SH-SY5Y (cell line): ENCODE measurements around the gene ARL3.

Source experiments
- GATA2 ChIP-seq: IDR thresholded peaks from 2 replicates; pipeline ENCODE4 v1.6.1; 2011; ENCODE audit warnings: mild to moderate bottlenecking, low read depth, low read length
- GATA3 ChIP-seq: IDR thresholded peaks from 2 replicates; pipeline ENCODE4 v1.6.1; 2011; ENCODE audit warnings: low read depth, mild to moderate bottlenecking, low read length, moderate library complexity

DNA sequence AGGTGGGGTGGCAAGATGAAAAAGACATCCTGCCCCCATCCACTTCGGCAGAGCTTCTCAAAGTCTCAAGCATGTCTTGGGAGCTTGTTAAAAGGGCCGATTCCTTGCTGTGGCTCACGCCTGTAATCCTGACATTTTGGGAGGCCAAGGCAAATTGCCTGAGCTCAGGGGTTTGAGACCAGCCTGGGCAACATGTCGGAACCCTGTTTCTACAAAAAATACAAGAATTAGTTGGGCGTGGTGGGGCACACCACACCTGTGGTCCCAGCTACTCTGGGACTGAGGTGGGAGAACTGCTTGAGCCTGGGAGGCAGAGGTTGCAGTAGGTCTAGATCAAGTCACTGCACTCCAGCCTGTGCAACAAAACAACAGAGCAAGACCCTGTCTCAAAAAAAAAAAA lies 55.4 kb downstream of the ARL3 start:
- TF ChIP-seq GATA3, result no peak
- TF ChIP-seq GATA2, result no peak
